HG02840 (cell line): ENCODE measurements around the gene FAM161B.
"Not testable (repeated sequence)": the region's sequence is repeated elsewhere in the genome, so short reads cannot be mapped to it uniquely, and the experiment has no call there.

Experiments
- ATAC-seq: cut with Tn5 transposase; IDR thresholded peaks from one replicate; pipeline ENCODE4 v1.9.1; 2021; ENCODE audit warnings: mild to moderate bottlenecking, moderate library complexity, moderate number of reproducible peaks; ENCODE audit not compliant: unreplicated experiment, low FRiP score

FAM161B gene

GRCh38 chr14:73949752-73950734 lies at the start of gene FAM161B, which contains the start of gene COQ6:
Gene FAM161B (minus strand): TSS chr14:73950094. CDS start chr14:73950026, 68 bp downstream.
Gene COQ6 (plus strand): TSS chr14:73950302. CDS start chr14:73950333, 31 bp downstream.
- ATAC-seq: peak; percentile 89

- no peak for ATAC-seq
Observed at GRCh38 chr14:73998726-73999125, 48.8 kb upstream of the FAM161B start.

GRCh38 chr14:73997944-73998447 lies 48.1 kb upstream of the FAM161B start:
- no peak for ATAC-seq

- no peak for ATAC-seq
Observed at GRCh38 chr14:73997108-73997943, 47.4 kb upstream of the FAM161B start.

- no peak for ATAC-seq
Observed at GRCh38 chr14:73996731-73997107, 46.8 kb upstream of the FAM161B start.

- no peak for ATAC-seq
Observed at GRCh38 chr14:73995977-73996378, 46.1 kb upstream of the FAM161B start.

GRCh38 chr14:73994926-73995325 lies 45.0 kb upstream of the FAM161B start:
- ATAC-seq: not testable (repeated sequence)

GRCh38 chr14:73991092-73991491 lies 41.2 kb upstream of the FAM161B start:
- no peak for ATAC-seq

- ATAC-seq: not testable (repeated sequence)
Observed at GRCh38 chr14:73988656-73989055, 38.8 kb upstream of the FAM161B start.

- no peak for ATAC-seq
Observed at GRCh38 chr14:73988065-73988464, 38.2 kb upstream of the FAM161B start.

- ATAC-seq: no peak
Observed at GRCh38 chr14:73977896-73978295, 28.0 kb upstream of the FAM161B start.

- ATAC-seq: no peak
Observed at GRCh38 chr14:73976125-73976524, 26.2 kb upstream of the FAM161B start.

GRCh38 chr14:73973497-73973896 lies 23.6 kb upstream of the FAM161B start:
- no peak for ATAC-seq

GRCh38 chr14:73968885-73969284 lies 19.0 kb upstream of the FAM161B start:
- no peak for ATAC-seq

GRCh38 chr14:73965216-73965615 lies 15.3 kb upstream of the FAM161B start:
- no peak for ATAC-seq

GRCh38 chr14:73961192-73961591 lies 11.3 kb upstream of the FAM161B start:
- no peak for ATAC-seq

- ATAC-seq: no peak
Observed at GRCh38 chr14:73958591-73958990, 8.7 kb upstream of the FAM161B start.

GRCh38 chr14:73955674-73956073 lies 5.8 kb upstream of the FAM161B start:
- ATAC-seq: no peak

GRCh38 chr14:73953731-73954130 lies 3.8 kb upstream of the FAM161B start:
- no peak for ATAC-seq

GRCh38 chr14:73945159-73945670 lies 4.7 kb downstream of the FAM161B start:
- ATAC-seq: no peak
